Measurements from ENCODE around the gene SLC6A17.

- TF ChIP-seq CTCF (conservative IDR thresholded peaks at IDR 0.05 in 1 of 2, IDR thresholded peaks at IDR 0.05 in 1 of 2; ENCODE audit: extremely low read depth in 1 of 2, insufficient read depth in 1 of 2, low read depth in 1 of 2, low read length in 2 of 2), result no peak
- no peak for TF ChIP-seq EZH2 (IDR thresholded peaks at IDR 0.05; ENCODE audit: borderline replicate concordance, low read length)
These were observed 48.2 kb upstream of the SLC6A17 start for GRCh38 chr1:110102081-110102480.
